Measurements from ENCODE around the gene MINK1.
"Not testable (repeated sequence)": the region's sequence is repeated elsewhere in the genome, so short reads cannot be mapped to it uniquely, and the experiment has no call there.

MINK1 gene

DNA sequence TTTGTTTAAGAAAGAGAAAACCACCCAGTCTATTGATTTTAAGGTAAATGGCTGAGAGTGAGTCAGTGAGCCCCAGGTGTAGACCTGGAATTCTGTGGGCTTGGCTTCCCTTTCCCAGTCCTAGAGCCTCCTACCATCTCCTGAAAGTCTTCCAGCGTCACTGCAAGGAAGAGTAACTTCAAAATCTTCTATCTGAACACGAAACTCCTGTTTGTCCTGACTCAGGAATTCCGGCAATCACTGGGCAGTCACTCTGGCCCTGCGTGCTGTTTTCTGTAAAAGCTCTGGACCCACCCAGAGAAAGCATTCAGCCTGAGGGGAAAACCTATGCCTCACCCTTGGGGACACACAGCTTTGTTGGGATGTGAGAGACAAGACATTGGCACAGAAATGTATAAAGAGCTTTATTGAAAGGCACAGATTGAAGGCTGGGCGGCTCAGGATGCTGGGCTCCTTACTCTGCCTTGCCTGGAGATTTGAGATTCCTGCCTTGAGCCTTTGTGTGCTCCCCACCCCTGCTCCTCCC, 15.9 kb downstream of the MINK1 start:
- DNase-seq: no peak

DNA sequence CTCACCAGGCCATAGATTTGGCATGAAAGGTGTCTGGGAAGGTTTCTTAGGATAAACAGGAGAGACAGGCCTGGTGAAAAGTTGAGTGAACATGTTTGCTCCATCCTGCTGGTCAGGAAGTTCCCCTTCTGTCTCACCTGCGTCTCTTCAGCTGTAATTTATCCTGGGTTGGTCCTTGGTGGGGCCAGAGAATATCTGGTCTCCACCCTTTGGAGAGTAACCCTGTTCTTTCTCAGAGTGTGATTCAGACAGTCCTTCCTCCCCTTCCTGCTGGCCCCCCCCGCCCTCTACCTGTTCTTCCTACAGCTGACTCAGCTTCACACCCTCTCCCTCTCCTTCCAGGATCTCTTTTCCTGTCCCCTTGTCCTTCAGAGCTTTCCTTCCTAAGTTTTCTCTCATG, 17.1 kb downstream of the MINK1 start:
- DNase-seq: no peak

DNA sequence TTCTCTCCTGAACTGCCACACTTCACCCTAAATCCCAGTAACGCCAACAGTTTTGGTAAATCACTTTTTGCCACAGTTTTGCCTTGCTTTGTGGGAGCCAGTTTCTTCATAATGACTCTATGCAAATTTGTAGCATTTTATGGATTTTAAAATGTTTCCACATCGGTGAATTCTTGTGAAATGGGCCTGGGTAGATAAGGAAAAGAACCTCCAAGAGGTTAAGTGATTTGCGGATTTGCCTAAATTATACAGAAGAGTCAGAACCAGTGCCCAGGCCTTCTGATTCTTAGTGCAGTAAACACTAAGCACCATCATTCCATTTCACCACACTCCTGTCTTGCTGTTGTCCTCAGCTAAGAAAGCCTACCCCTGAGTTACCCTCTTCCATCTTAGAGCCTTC, 17.9 kb downstream of the MINK1 start:
- DNase-seq: no peak

DNA sequence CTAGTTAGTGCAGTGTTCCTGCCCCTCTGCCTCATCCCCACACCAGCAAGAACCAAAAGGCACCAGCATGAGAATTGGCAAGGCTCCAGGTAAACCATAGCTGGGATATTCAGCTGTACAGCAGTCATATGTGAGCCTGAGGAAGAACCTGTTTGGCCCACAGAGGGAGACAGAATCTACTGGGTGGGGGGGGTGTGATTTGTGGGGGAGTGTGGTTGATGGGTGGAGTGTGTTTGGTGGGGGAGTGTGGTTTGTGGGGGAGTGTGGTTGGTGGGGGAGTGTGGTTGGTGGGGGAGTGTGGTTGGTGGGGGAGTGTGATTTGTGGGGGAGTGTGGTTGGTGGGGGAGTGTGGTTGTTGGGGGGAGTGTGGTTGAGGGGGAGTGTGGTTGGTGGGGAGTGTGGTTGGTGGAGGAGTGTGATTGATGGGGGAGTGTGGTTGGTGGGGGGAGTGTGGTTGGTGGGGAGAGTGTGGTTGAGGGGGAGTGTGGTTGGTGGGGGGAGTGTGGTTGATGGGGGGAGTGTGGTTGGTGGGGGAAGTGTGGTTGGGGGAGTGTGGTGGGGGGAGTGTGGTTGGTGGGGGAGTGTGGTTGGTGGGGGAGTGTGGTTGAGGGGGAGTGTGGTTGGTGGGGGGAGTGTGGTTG, 19.5 kb downstream of the MINK1 start:
- no peak for DNase-seq

DNA sequence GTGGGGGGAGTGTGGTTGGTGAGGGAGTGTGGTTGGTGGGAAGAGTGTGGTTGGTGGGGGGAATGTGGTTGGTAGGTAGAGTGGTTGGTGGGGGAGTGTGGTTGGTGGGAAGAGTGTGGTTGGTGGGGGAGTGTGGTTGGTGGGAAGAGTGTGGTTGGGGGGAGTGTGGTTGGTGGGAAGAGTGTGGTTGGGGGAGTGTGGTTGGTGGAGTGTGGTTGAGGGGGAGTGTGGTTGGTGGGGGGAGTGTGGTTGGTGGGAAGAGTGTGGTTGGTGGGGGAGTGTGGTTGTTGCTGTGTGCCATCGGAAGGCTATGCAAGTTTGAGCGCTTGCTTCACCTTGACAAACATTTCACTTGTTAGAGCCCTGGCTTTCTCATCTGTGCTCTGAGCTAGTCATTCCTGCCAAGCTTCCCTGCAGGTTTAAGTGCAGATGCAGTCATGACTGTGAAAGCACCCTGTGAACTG, 20.1 kb downstream of the MINK1 start:
- DNase-seq: no peak

DNA sequence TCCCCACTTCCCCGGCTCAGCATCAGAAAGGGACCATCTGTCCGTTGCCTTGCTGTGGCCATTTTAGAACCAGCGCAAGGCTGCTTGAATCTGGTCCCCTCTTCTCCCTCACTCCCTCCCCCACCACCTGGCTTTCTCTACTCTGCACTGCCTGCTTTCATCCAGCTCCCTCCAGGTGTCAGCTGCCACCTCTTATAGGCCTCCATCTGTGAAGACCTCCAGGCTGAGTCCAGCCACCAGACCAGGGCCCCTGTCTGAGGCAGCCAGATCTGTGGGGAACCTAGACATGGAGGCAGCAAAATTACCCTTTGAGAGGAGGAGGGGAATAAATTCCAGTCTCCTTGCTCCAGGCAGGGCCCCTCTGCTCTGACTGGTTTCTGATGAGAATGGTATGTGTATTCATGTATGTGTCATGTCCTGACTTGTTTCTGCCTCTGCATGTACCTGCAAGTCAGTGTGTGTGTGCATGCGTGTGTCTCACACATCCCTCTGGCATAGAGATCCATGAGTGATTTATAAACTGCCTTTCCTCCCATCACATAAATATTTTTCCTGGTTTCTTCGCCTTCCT, 21.1 kb downstream of the MINK1 start:
- no peak for DNase-seq

DNA sequence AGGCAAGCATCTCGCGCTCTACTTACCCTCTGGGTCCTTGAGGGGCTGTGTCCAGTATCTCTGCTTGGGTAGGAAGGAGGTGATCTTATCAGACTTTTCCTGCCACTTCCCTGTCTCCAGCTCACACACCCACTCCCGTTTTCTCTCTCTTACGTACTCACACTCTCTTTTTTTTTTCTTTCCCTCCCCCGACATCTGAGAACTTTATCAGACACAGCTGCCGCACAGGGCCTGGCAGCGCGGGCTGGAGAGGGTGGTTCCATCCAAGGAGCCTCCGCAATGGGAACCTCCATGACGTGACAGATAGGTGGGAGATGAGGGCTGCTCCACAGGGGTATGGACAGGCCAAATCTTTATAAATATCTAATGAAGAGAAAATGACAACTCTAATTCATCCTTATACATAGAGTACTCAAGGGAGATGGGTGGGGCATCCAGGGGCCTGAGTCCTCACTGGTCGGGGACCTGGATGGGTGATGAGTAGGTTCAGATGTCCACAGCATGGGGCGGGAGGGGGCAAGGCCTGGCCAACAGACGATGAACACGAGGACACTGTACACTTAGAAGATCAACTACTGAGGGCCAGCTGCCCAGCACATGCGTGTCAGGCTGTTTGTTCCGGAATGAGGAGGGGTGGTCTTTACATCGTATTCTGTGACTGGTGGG, 23.3 kb downstream of the MINK1 start:
- no peak for DNase-seq

DNA sequence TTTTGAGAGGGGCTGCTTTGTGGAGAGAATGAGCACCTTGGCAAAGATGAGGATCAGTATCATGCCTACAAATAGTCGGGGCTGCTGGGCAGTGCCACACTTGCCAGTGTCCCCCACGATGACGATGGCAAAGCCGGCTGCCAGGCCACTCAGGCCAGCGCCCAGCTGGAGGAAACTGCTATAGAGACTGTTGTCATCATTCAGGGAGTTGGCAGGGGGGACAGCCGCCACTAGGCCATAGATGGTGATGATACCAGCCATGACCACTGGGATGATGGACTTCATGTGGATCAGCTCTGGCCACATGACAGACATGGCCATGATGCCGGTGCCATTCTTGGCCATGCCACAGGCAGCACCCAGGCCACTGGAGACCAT, 23.8 kb downstream of the MINK1 start:
- DNase-seq: no peak

DNA sequence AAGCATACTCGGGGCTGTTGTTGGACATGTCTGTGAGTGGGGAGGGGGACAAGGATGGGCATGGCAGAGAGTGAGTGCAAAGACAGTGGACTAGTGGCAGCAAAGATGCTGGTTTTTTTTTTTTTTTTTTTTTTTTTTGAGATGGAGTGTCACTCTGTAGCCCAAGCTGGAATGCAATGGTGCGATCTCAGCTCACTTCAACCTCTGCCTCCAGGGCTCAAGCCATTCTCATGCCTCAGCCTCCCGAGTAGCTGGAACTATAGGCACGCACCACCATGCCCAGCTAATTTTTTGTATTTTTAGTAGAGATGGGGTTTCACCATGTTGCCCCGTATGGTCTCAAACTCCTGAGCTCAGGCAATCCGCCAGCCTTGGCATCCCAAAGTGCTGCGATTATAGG, 24.2 kb downstream of the MINK1 start:
- DNase-seq: not testable (repeated sequence)

DNA sequence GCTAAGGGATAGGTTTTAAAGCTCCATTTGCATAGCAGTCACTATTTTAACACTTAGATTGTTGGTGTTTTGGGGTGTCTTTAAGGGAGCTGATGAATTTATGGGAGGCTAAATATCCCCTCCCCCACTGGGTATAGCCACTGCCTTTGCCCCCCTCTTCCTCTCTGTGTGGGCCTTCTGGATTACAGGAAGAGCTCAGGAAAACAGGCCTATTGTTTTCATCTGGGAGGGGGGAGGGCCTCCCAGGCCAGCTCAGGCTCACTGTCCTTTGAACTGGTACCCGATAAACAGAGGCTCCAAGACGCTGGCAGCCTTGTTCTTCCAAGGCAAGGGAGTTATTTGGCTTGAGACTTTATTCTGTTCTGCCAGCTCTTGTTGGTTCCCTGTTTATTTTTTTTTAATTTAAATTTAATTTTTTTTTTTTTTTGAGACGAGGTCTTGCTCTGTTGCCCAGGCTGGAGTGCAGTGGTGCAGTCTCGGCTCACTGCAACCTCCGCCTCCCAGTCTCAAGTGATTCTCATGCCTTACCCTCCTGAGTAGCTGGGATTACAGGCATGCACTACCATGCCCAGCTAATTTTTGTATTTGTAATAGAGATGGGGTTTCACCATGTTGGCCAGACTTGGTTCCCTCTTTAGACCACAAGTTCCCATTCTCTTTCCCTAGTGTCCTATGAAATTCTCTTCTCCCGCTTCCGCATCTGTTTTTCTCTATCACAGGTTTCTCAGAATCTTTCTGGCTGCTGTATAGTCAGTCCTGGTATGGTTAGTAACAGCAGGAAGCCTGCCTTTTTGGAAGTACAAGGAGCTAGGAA, 25.1 kb downstream of the MINK1 start:
- no peak for DNase-seq

DNA sequence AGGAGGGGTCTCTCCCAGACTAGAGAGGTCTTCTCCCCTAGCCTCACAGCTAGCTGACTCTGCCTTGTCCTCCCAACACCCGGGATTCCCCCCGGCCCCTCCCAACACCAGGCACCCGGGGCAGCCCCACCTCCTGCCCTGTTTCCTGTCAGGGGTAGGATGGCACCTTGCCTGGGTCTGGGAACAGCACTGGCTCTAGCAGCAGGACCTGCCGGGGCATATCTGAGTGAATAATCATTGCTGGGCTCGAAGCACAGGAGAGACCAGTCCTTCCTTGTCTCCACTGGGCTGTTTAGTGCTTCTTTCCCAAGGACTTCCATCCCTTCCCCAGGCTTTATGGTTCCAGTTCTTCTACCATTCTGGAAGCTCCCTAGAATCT, 25.7 kb downstream of the MINK1 start:
- DNase-seq: no peak

DNA sequence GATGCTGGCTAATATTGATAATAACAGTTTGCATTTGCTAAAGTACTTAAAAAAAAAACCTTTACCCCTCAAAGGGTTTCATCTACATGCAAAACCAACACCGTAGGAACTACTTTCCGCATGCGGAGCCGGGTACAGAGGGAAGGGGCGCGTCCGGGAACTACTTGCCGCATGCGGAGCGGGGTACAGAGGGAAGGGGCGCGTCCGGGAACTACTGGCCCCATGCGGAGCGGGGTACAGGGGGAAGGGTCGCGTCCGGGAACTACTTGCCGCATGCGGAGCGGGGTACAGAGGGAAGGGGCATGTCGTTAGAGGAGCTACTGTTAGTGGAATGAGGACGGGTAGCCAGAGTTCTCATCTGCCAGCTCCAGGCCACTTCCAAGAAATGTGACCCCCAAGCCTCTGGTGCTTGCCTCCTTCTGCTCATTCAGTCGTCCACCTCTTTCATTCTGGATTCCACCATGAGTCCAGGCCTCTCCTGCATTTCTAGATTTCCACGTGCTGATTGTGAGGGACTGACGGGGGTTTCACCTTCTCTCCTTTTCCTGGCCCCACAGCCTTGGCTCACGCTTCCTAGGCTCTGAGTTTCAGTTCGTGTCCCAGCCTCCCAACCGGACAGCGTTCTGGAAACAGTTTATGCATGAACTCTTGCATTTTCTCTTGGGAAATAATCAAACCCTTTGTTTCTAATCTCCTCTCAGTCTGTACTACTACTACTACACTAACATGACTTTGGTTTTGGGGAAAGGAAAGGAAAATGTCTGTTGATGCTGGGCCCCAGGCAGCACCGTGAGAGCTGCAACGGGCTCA, 26.9 kb downstream of the MINK1 start:
- no peak for DNase-seq

DNA sequence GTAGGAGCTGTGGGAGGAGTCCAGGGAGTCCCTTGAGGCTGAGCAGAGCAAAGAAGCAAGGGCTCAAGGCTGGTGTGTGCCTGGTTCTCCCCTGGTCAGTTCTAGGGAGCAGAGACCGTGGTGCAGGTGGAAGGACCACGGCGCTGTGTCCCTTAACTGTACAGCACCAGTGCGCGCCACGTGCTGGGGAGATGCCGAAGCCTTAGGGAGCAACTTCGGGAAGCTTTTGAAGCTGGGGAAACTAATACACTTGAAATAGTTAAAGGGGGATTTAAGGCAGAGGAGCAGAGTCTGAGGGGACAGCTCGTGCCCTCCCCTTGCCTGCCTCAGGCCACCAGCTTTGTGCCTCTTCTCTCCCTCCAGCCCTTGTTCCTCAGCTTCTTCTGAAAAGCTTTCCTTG, 27.5 kb downstream of the MINK1 start:
- DNase-seq: no peak

DNA sequence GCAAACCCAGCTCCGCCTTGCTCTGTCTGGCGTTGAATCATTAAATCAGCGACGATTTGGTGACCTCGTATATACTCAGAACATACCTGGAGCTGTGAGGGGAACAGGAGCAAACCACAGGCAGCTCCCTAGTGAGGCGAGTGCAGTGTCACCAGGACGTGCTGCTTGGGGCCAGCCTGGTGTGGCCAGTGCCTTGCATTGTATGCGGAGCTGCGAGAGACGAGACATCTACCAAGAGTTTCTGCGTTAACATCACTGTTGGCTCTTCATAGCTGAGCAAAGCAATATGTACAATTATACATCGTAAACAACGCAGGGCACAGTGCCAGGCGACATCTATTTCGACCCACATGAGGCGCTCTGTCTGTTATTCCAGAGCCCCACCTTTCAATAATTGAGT, 27.9 kb downstream of the MINK1 start:
- no peak for DNase-seq

DNA sequence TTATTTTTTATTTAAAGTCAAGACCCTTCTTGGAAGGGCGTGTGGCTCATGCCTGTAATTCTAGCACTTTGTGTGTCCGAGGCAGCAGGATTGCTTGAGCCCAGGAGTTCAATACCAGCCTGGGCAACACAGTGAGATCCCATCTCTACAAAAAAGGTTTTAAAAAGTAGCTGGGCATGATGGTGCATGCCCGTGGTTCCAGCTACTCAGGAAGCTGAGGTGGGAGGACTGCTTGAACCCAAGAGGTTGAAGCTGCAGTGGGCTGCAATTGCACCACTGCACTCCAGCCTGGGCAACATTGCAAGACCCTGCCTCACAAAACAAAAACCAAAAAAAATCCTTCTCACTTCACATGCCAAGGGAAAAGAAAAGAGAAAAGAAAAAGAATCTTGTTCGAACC, 29.6 kb downstream of the MINK1 start:
- DNase-seq: no peak

DNA sequence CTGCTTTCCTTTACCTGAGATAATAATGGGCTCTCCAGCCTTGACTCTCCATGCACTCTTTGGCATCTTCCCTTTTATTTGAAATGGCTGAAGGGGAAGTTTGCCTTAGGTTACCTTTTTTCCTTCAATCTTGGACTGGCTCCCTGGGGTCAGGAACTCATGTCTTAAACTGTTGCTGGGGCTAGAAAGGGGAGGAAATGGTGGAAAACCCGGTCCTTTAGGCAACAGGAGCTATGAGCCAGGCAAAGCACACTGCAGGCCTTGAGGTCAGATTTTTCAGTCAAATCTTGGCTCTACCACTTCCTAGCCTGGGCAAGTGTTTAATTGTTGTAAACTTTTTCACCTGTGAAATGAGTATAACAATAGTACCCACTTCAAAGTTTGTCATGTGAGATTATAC, 30.2 kb downstream of the MINK1 start:
- no peak for DNase-seq

DNA sequence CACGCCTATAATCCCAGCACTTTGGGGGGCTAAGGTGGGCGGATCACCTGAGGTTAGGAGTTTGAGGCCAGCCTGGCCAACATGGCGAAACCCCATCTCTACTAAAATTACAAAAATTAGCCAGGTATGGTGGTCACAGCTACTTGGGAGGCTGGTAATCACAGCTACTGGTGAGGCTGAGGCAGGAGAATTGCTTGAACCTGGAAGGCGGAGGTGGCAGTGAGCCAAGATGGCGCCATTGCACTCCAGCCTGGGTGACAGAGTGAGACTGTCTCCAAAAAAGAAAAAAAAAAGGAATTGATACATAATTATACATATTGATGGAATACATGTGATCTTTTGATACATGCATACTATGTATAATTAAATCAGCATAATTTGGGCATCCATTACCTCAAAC, 34.4 kb downstream of the MINK1 start:
- DNase-seq: not testable (repeated sequence)

DNA sequence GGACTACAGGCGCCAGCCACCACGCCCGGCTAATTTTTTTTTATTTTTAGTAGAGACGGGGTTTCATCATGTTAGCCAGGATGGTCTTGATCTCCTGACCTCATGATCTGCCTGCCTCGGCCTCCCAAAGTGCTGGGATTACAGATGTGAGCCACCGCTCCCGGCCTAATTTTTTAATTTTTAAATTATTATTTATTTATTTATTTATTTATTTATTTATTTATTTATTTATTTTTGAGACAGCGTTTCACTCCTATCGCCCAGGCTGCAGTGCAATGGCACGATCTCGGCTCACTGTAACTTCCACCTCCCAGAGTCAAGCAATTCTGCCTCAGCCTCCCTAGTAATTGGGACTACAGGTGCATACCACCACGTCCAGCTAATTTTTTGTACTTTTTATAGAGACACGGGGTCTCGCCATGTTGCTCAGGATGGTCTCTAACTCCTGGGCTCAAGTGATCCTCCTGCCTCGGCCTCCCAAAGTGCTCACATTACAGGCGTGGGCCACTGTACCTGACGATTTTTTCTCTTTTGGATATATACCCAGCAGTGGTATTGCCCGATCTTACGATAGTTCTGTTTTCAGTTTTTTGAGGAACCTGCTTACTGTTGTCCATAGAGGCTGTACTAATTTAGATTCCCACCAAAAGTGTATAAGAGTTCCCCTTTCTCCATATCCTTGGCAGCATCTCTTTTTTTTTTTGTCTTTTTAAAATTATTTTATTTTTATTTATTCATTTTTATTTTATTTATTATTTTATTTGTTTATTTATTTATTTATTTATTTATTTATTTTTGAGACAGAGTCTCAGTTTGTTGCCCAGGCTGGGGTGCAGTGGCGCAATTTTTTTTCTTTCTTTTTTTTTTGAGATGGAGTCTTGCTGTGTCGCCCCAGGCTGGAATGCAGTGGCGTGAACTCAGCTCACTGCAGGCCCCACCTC, 36.2 kb downstream of the MINK1 start:
- not testable (repeated sequence) for DNase-seq

DNA sequence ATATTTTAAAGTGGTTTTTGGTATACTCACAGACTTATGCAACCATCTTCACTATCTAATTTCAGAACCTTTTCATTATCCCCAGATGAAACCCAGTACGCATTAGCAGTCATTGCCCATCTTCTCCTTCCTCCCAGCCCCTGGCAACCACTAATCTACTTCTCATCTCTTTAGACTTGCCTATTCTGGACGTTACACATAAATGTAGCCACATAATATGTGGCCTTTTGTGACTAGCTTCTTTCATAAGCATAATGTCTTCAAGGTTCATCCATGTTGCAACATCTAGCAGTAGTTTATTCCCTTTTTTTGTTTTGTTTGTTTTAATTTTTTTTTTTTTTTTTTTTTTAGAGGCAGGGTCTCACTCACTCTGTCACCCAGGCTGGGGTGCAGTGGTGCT, 37.7 kb downstream of the MINK1 start:
- no peak for DNase-seq

DNA sequence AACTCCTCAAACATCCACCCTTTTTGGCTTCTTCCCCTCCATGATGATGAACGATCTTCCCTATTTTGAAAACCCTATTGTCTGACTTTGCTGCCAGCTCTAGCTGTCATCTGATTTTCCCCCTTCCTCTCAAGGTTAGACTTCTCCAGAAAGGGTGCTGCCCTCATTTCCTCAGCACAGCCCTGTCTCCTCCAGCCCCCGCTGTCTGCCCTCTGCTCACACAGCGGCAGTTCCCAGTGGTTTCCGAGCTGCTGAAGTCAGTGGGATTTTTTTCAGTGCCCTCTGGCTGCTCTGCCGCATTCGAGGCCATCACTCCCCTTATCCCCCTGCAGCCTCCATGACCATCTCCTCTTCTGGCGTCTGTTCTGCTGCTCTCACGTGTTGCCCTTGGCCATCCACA, 39.6 kb downstream of the MINK1 start:
- DNase-seq: no peak

DNA sequence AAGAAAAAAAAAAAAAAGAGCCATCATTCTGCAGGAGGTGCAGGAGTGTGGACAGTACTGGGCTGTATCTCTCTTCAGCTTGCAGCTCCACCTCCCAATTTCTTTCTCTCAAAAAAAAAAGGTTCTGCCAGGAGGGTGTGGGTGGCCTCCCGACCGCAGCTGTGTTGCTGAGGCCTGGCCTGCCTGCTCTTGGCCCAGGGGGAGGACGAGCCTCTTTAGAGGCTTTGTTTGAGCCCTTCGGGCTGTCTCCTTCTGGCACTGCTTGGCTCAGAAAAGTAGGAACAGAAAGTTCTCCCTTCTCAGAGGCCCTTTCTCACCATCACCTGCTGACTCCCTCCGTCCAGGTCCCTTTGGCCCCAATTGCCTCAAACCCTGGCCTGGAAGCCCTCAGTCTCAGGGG, 43.9 kb downstream of the MINK1 start:
- no peak for DNase-seq

DNA sequence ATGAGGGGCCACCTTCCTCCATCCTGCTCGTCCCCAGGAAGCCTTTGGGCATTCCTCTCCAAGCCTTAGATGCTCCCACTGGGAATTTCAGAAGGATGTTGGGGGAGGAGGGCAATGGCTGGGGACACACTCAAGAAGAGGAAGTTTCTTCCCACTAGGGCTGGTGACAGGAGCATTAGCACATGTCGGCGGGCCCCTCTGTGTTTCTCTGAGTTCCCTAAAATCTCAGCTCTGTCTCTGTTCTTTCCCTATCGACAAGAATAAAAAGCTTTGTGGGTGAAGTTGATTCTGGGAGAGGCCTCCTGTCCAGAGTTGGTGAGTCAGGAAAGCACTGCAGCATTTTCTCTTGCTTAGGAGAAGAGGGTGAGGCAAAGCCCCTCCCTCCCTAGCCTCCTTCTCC, 46.5 kb downstream of the MINK1 start:
- DNase-seq: no peak

Data from AML-193 (cell line).